IPS-18a (cell line): ENCODE measurements around the gene GOLGA6L22.
"Not testable (repeated sequence)": the region's sequence is repeated elsewhere in the genome, so short reads cannot be mapped to it uniquely, and the experiment has no call there.

Experiments used
- H3K27ac ChIP-seq: one replicate; pipeline ENCODE4 v1.5.1; 2013; ENCODE audit warnings: low read length
- H3K27me3 ChIP-seq: one replicate; pipeline ENCODE4 v1.6.1; 2013; ENCODE audit warnings: mild to moderate bottlenecking, low read length; ENCODE audit not compliant: control insufficient read depth, insufficient read depth
- H3K36me3 ChIP-seq: one replicate; pipeline ENCODE4 v1.6.1; 2013; ENCODE audit warnings: low read depth, low read length; ENCODE audit not compliant: control insufficient read depth
- H3K4me1 ChIP-seq: one replicate; pipeline ENCODE4 v1.6.1; 2013; ENCODE audit warnings: low read depth, low read length; ENCODE audit not compliant: control insufficient read depth
- H3K4me3 ChIP-seq: one replicate; pipeline ENCODE4 v1.5.1; 2013; ENCODE audit warnings: low read length
- H3K9ac ChIP-seq: one replicate; pipeline ENCODE4 v1.6.1; 2013; ENCODE audit warnings: mild to moderate bottlenecking, low read length, moderate library complexity
- H3K9me3 ChIP-seq: one replicate; pipeline ENCODE4 v1.6.1; 2013; ENCODE audit warnings: low read depth, low read length; ENCODE audit not compliant: control insufficient read depth

The GOLGA6L22 gene

DNA sequence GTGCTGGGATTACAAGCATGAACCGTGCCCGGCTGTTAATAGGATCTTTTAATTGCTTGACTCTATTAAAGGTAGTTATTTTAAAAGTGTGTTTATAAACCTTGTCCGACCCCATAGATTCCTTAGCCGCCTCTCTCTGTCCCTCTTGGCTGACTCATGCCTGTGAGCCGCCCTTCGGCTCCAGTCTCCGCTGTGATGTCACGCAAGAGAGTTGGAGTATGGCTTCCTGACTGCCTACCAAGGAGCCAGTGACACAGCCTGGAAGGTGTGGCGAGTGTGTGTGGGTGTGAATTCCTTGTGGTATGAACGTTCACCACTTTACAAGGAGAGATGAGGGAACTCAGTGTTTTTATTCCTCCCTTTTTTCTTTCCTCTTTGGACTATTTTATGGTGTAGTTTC is 43.6 kb downstream of the GOLGA6L22 start:
- H3K4me1 ChIP-seq, H3K27me3 ChIP-seq, H3K27ac ChIP-seq, H3K36me3 ChIP-seq, H3K4me3 ChIP-seq, H3K9ac ChIP-seq, H3K9me3 ChIP-seq: not testable (repeated sequence)

- not testable (repeated sequence) for H3K36me3 ChIP-seq, H3K27ac ChIP-seq, H3K4me3 ChIP-seq, H3K9me3 ChIP-seq, H3K27me3 ChIP-seq, H3K9ac ChIP-seq, H3K4me1 ChIP-seq
These were observed 48.3 kb downstream of the GOLGA6L22 start for GRCh38 chr15:22506959-22507358.

DNA sequence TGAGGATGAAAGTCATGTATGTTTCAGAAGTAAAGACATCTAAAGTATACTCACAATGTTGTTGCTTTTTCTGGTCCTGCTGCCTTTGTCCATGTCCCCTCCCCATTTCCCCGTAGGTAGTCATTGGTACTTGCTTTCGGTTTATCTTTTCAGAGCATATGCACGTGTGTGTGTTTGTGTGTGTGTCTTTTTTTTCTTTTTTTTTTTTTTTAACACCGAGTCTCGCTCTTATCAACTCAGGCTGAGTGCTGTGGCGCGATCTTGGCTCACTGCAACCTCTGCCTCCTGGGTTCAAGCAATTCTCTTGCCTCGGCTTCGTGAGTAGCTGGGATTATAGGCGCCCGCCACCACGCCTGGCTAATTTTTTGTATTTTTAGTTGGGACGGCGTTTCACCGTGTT is 57.4 kb downstream of the GOLGA6L22 start:
- not testable (repeated sequence) for H3K4me3 ChIP-seq, H3K36me3 ChIP-seq, H3K27ac ChIP-seq, H3K9ac ChIP-seq, H3K27me3 ChIP-seq, H3K4me1 ChIP-seq, H3K9me3 ChIP-seq
